Esophagus muscularis mucosa (tissue), 4 donors: ENCODE data around the gene ATP5F1D. TPM values are rescaled to one million over a fixed set of nuclear protein-coding genes. Genes with fewer than 3 reads are reported as not detected.

Experiments used
- DNase-seq: peaks from one replicate; pipeline ENCODE4 v3.0.0-alpha.2; 2017; ENCODE audit errors: extremely low spot score
- H3K27ac ChIP-seq, 4 donors: fragments of 200-600 bp; sonication (generic); replicated peaks in 1 of 4; 1 replicate in 3 of 4; 2 replicates in 1 of 4; pipeline ENCODE4 v1.5.1; 2016 to 2019; ENCODE audit warnings: mild to moderate bottlenecking in 1 of 4
- H3K27me3 ChIP-seq, 4 donors: fragments of 200-600 bp; sonication (generic); one replicate each; pipeline versions ENCODE4 v1.5.1 to v1.6.0; 2016 to 2019
- H3K36me3 ChIP-seq, 4 donors: fragments of 200-600 bp; sonication (generic); one replicate each; pipeline ENCODE4 v1.5.1; 2016 to 2019
- H3K4me1 ChIP-seq, 4 donors: fragments of 200-600 bp; sonication (generic); one replicate each; pipeline ENCODE4 v1.5.1; 2016 to 2019
- H3K4me3 ChIP-seq, 4 donors: fragments of 200-600 bp; sonication (generic); 1 replicate in 2 of 4; 2 replicates in 2 of 4; pipeline ENCODE4 v1.5.1; 2016 to 2019; ENCODE audit warnings: mild to moderate bottlenecking in 4 of 4, moderate library complexity in 1 of 4
- H3K9me3 ChIP-seq, 4 donors: fragments of 200-600 bp; sonication (generic); 1 replicate in 3 of 4; 2 replicates in 1 of 4; pipeline ENCODE4 v1.5.1; 2016 to 2019
- CTCF ChIP-seq, 3 experiments: fragments of 200-600 bp in 2 of 3; fragments of 450-650 bp in 1 of 3; sonication (generic) in 2 of 3; IDR thresholded peaks; one replicate each; pipeline ENCODE4 v1.5.1; 2017 to 2019; ENCODE audit warnings: antibody characterized with exemption in 3 of 3, mild to moderate bottlenecking in 2 of 3, moderate library complexity in 1 of 3
- EP300 ChIP-seq: sonication (generic); formaldehyde crosslinking; IDR thresholded peaks from one replicate; pipeline ENCODE4 v1.6.1; 2017; ENCODE audit warnings: antibody characterized with exemption
- POLR2A ChIP-seq: fragments of 450-650 bp; IDR thresholded peaks from one replicate; pipeline ENCODE4 v1.6.1; 2017; ENCODE audit warnings: antibody characterized with exemption, moderate library complexity, mild to moderate bottlenecking, low read depth
- POLR2AphosphoS5 ChIP-seq, 2 donors: sonication (generic); formaldehyde crosslinking; IDR thresholded peaks; one replicate each; pipeline ENCODE4 v1.6.1; 2017; ENCODE audit warnings: antibody characterized with exemption in 2 of 2
- WGBS: methylation state at CpG from one replicate; pipeline ENCODE4 v1.1.5; 2018; 5-methylcytosine and 5-hydroxymethylcytosine counted together
- intact Hi-C: fragments of 100-400 bp; cut with DNase I; formaldehyde crosslinking; loops from one replicate; pipeline ENCODE4 v1.15.1; 2023
- total RNA-seq, 4 donors: library from RNA; depleted of rRNA; stranded (reverse); fragments of >200 nt; gene quantifications; one replicate each; pipeline versions ENCODE4 v1.1.0 to v1.2.1, GENCODE V29; 2016

The ATP5F1D gene
- total RNA-seq, 4 donors from 2014 or later = 77.5 to 140 (median 109) TPM

GRCh38 chr19:1224047-1224825 is 17.3 kb upstream of the ATP5F1D start:
- H3K36me3 ChIP-seq = peaks cover 30 to 90% (median 88%) of the 10 kb centered on the region in 4 donors
- no peaks in the 10 kb centered on the region for H3K27me3 ChIP-seq
- no peak overlapping the region for H3K4me3 ChIP-seq
- H3K27ac ChIP-seq = no peak overlapping the region
- 97% methylated on average over 5 of the region's 16 CpGs for WGBS
- TF ChIP-seq CTCF (IDR thresholded peaks at IDR 0.05) = no peak
- no peak for TF ChIP-seq POLR2A
- TF ChIP-seq EP300 = no peak
- TF ChIP-seq POLR2AphosphoS5 (IDR thresholded peaks at IDR 0.05) = no peak
- no peak for DNase-seq
- intact Hi-C loops = no loop called here
- peaks cover 25 to 38% (median 33%) of the 10 kb centered on the region in 4 donors for H3K4me1 ChIP-seq
- H3K9me3 ChIP-seq = no peaks in the 10 kb centered on the region

- intact Hi-C loops = no loop called here
- peaks cover 30 to 88% (median 85%) of the 10 kb centered on the region in 4 donors for H3K36me3 ChIP-seq
Measured at GRCh38 chr19:1224847-1225246, 16.7 kb upstream of the ATP5F1D start.

GRCh38 chr19:1225440-1226226 is 15.9 kb upstream of the ATP5F1D start:
- Histone ChIP-seq H3K9me3 (no peaks in the 10 kb centered on the region), H3K4me1 (peaks cover 20 to 32% (median 30%) of the 10 kb centered on the region in 4 donors), H3K4me3 (no peak overlapping the region), H3K36me3 (peaks cover 30 to 80% (median 77%) of the 10 kb centered on the region in 4 donors), H3K27me3 (no peaks in the 10 kb centered on the region), H3K27ac (no peak overlapping the region)
- no peak for DNase-seq
- intact Hi-C loops = no loop called here
- 84% methylated on average over 21 of the region's 29 CpGs for WGBS
- no peak for TF ChIP-seq CTCF (IDR thresholded peaks at IDR 0.05)
- TF ChIP-seq POLR2A = no peak
- TF ChIP-seq EP300 = no peak
- TF ChIP-seq POLR2AphosphoS5 (IDR thresholded peaks at IDR 0.05) = no peak

More at GRCh38 chr19:1224847-1225246, 16.7 kb upstream of the ATP5F1D start:
- no peak for TF ChIP-seq CTCF (IDR thresholded peaks at IDR 0.05)
- TF ChIP-seq EP300 = no peak
- no peak for TF ChIP-seq POLR2A
- no peak for TF ChIP-seq POLR2AphosphoS5 (IDR thresholded peaks at IDR 0.05)
- Histone ChIP-seq H3K9me3 (no peaks in the 10 kb centered on the region), H3K27ac (no peak overlapping the region), H3K4me1 (peaks cover 23 to 34% (median 31%) of the 10 kb centered on the region in 4 donors), H3K27me3 (no peaks in the 10 kb centered on the region), H3K4me3 (no peak overlapping the region)
- WGBS = 93% methylated on average over 6 of the region's 16 CpGs
- DNase-seq = no peak

- H3K27me3 ChIP-seq = no peaks in the 10 kb centered on the region
- TF ChIP-seq CTCF (IDR thresholded peaks at IDR 0.05) = no peak
- no peak for TF ChIP-seq POLR2A
- no peak for TF ChIP-seq POLR2AphosphoS5 (IDR thresholded peaks at IDR 0.05)
- TF ChIP-seq EP300 = no peak
- H3K27ac ChIP-seq = no peak overlapping the region
- no peak for DNase-seq
- intact Hi-C loops = no loop called here
- H3K4me1 ChIP-seq = peaks cover 14 to 27% (median 25%) of the 10 kb centered on the region in 4 donors
- peaks cover 30 to 74% (median 72%) of the 10 kb centered on the region in 4 donors for H3K36me3 ChIP-seq
- H3K4me3 ChIP-seq = no peak overlapping the region
- 100% methylated on average over 2 of the region's 11 CpGs for WGBS
- H3K9me3 ChIP-seq = no peaks in the 10 kb centered on the region
Measured at GRCh38 chr19:1226227-1226518, 15.4 kb upstream of the ATP5F1D start.
